MM.1S (cell line): Measurements from ENCODE around the gene IQUB.

Source experiments
- DNase-seq: peaks from one replicate; pipeline ENCODE4 v3.0.0-alpha.2; 2015
- H2AFZ ChIP-seq: fragments of 300-600 bp; sonication (generic); 2 replicates; pipeline ENCODE4 v1.6.0; 2016; ENCODE audit warnings: antibody characterized with exemption, low read length
- H3F3A ChIP-seq: fragments of 300-600 bp; sonication (generic); 2 replicates; pipeline ENCODE4 v1.6.1; 2016; ENCODE audit warnings: mild to moderate bottlenecking, antibody characterized with exemption, low read length, moderate library complexity, mixed read lengths; ENCODE audit not compliant: insufficient read depth
- H3K27ac ChIP-seq: fragments of 300-600 bp; sonication (generic); 2 replicates; pipeline ENCODE4 v1.5.1; 2016; ENCODE audit warnings: mild to moderate bottlenecking, low read length
- H3K27me3 ChIP-seq: fragments of 300-600 bp; sonication (generic); replicated peaks from 2 replicates; pipeline ENCODE4 v1.6.0; 2016; ENCODE audit warnings: low read length; ENCODE audit not compliant: insufficient read depth
- H3K36me3 ChIP-seq: fragments of 300-600 bp; sonication (generic); replicated peaks from 2 replicates; pipeline ENCODE4 v1.6.1; 2016; ENCODE audit warnings: mild to moderate bottlenecking, low read length, mixed read lengths; ENCODE audit not compliant: insufficient read depth
- H3K4me1 ChIP-seq: fragments of 300-600 bp; sonication (generic); 2 replicates; pipeline ENCODE4 v1.6.1; 2016; ENCODE audit warnings: low read length, mixed read lengths
- H3K4me2 ChIP-seq: fragments of 300-600 bp; sonication (generic); 2 replicates; pipeline ENCODE4 v1.6.0; 2016; ENCODE audit warnings: low read depth, low read length
- H3K4me3 ChIP-seq: fragments of 300-600 bp; sonication (generic); 2 replicates; pipeline ENCODE4 v1.5.1; 2016; ENCODE audit warnings: low read length, mixed read lengths
- H3K79me2 ChIP-seq: fragments of 300-600 bp; sonication (generic); 2 replicates; pipeline ENCODE4 v1.6.1; 2016; ENCODE audit warnings: mixed run types, low read length, mixed read lengths
- H3K9ac ChIP-seq: fragments of 300-600 bp; sonication (generic); 2 replicates; pipeline ENCODE4 v1.6.1; 2016; ENCODE audit warnings: low read length, mixed read lengths
- H3K9me2 ChIP-seq: fragments of 300-600 bp; sonication (generic); replicated peaks from 2 replicates; pipeline ENCODE4 v1.6.1; 2016; ENCODE audit warnings: mild to moderate bottlenecking, low read length, mixed read lengths; ENCODE audit not compliant: insufficient read depth
- H3K9me3 ChIP-seq: fragments of 300-600 bp; sonication (generic); replicated peaks from 2 replicates; pipeline ENCODE4 v1.6.1; 2016; ENCODE audit warnings: mild to moderate bottlenecking, low read length, mixed read lengths; ENCODE audit not compliant: insufficient read depth
- H4K20me1 ChIP-seq: fragments of 300-600 bp; sonication (generic); 2 replicates; pipeline ENCODE4 v1.6.1; 2016; ENCODE audit warnings: mild to moderate bottlenecking, low read length, moderate library complexity, mixed read lengths; ENCODE audit not compliant: insufficient read depth
- EZH2 ChIP-seq: fragments of 300-600 bp; sonication (generic); optimal IDR thresholded peaks from 2 replicates; pipeline ENCODE3; 2017; ENCODE audit warnings: low read depth, mild to moderate bottlenecking, antibody characterized with exemption, low read length, mixed read lengths
- EZH2phosphoT487 ChIP-seq: fragments of 300-600 bp; sonication (generic); IDR thresholded peaks from 2 replicates; pipeline ENCODE4 v1.6.1; 2018; ENCODE audit warnings: antibody characterized with exemption, low read length
- TF ChIP-seq, protein P1 (sequence below): fragments of 300-600 bp; sonication (generic); IDR thresholded peaks from 2 replicates; pipeline ENCODE4 v1.5.1; 2016; ENCODE audit warnings: antibody characterized with exemption, low read length, mixed read lengths

Gene IQUB

DNA sequence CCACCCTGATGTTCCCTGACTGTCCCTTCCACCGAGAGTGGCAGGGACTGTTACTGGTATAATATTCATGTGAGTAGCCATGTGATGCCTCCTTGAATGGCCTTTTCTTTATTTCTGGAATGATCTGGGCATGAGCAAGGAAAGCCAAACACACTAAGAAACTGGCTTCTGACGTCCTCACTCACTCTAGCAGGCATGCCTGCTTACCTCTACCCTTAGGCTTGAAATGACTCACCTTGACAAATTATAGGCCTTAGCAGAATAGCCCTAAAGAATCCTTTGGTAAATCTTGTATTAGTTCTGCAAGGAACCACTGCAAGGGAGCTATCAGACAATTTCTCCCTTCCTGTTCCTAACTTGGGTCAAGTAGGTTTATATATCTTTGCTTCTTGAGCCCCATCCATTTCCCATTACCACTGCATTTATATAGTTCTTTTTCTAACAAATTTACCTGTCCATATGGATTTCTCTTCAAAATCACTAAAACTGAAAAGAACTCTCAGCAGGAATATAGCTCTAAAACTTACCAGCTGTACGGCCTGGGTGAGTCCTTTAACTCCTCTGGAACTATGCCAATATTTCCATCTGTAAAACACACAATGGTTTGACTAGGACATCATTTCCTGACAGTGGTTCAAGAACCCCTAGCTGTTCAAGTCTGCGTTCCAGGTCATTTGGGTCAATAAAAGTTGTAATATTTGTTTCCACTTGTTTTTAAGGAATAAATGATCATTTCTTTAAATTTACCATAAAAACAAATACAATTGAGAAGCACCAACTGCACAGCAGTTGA, 36.2 kb upstream of the IQUB start:
- no peaks in the 10 kb centered on the region for H4K20me1 ChIP-seq
- no peaks in the 10 kb centered on the region for H3K27me3 ChIP-seq
- H3K36me3 ChIP-seq, result no peaks in the 10 kb centered on the region
- no peak overlapping the region for H3K9ac ChIP-seq
- DNase-seq, result no peak
- no peaks in the 10 kb centered on the region for H3F3A ChIP-seq
- no peak overlapping the region for H3K4me3 ChIP-seq
- no peak overlapping the region for H2AFZ ChIP-seq
- H3K27ac ChIP-seq, result no peak overlapping the region
- no peak overlapping the region for H3K4me2 ChIP-seq
- no peaks in the 10 kb centered on the region for H3K9me3 ChIP-seq
- H3K79me2 ChIP-seq, result no peaks in the 10 kb centered on the region
- no peaks in the 10 kb centered on the region for H3K9me2 ChIP-seq
- no peak for TF ChIP-seq EZH2
- TF ChIP-seq, protein P1, sequence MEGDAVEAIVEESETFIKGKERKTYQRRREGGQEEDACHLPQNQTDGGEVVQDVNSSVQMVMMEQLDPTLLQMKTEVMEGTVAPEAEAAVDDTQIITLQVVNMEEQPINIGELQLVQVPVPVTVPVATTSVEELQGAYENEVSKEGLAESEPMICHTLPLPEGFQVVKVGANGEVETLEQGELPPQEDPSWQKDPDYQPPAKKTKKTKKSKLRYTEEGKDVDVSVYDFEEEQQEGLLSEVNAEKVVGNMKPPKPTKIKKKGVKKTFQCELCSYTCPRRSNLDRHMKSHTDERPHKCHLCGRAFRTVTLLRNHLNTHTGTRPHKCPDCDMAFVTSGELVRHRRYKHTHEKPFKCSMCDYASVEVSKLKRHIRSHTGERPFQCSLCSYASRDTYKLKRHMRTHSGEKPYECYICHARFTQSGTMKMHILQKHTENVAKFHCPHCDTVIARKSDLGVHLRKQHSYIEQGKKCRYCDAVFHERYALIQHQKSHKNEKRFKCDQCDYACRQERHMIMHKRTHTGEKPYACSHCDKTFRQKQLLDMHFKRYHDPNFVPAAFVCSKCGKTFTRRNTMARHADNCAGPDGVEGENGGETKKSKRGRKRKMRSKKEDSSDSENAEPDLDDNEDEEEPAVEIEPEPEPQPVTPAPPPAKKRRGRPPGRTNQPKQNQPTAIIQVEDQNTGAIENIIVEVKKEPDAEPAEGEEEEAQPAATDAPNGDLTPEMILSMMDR, result no peak
- no peak for TF ChIP-seq EZH2phosphoT487
- no peaks in the 10 kb centered on the region for H3K4me1 ChIP-seq

DNA sequence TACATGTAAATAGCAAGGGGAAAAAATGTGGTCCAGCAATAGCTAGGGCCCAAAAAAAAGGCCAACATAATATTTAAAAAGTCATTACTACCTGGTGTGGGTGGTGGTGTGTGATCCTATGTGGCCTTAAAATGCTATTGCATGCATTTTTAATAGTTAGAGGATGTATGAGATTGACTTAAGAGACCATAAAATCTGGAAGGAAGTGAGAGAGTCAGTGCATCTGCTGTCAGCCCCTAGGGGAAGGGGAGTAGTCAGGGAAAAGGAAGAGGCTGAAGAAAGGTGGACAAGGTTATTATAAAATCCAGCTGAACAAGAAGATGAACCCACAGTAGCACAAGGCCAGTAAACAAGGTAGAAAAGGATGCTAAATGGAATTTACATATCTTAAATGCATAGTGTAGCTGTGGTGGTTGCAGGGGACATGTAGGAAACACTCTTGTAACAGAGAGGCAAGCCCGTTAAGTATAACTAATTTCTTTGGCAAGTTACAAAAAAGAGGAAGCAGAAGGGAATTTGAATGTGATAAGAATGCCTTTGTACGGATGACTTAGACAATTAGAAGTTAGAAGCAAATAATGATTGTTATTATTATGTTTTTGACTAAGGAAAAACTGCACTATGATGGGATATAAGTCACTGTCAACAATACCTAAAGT, 35.1 kb upstream of the IQUB start:
- DNase-seq, result no peak
- H2AFZ ChIP-seq, result no peak overlapping the region
- H4K20me1 ChIP-seq, result no peaks in the 10 kb centered on the region
- H3K9me2 ChIP-seq, result no peaks in the 10 kb centered on the region
- H3K36me3 ChIP-seq, result no peaks in the 10 kb centered on the region
- H3F3A ChIP-seq, result no peaks in the 10 kb centered on the region
- H3K27ac ChIP-seq, result no peak overlapping the region
- no peak overlapping the region for H3K4me3 ChIP-seq
- no peak overlapping the region for H3K4me2 ChIP-seq
- no peaks in the 10 kb centered on the region for H3K27me3 ChIP-seq
- H3K9me3 ChIP-seq, result no peaks in the 10 kb centered on the region
- no peak overlapping the region for H3K9ac ChIP-seq
- TF ChIP-seq, protein P1, result no peak
- TF ChIP-seq EZH2, result no peak
- no peaks in the 10 kb centered on the region for H3K79me2 ChIP-seq
- H3K4me1 ChIP-seq, result no peaks in the 10 kb centered on the region

DNA sequence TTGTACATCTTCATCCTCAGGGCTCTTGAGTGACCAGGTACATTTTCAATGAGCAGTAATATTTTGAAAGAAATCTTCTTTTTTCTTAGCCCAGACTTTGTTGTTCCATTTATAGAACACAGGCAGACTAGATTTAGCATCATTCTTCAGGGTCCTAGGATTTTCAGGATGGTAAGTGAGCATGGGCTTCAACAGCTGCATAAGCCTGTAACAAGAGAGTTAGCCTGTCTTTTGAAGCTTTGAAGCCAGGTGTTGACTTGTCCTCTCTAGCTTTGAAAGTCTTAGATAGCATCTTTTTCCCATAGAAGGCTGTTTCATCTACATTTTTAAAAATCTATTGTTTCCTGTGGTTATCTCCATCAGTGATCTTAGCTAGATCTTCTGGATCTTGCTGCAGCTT, 27.7 kb upstream of the IQUB start:
- DNase-seq, result no peak
- no peak overlapping the region for H3K9ac ChIP-seq
- H3K27ac ChIP-seq, result no peak overlapping the region
- H3K79me2 ChIP-seq, result peaks cover 4% of the 10 kb centered on the region
- no peak overlapping the region for H3K4me2 ChIP-seq
- H3K27me3 ChIP-seq, result no peaks in the 10 kb centered on the region
- H2AFZ ChIP-seq, result no peak overlapping the region
- no peaks in the 10 kb centered on the region for H3K9me2 ChIP-seq
- no peak overlapping the region for H3K4me3 ChIP-seq
- H3K9me3 ChIP-seq, result no peaks in the 10 kb centered on the region
- no peaks in the 10 kb centered on the region for H3K36me3 ChIP-seq
- H3K4me1 ChIP-seq, result no peaks in the 10 kb centered on the region
- no peaks in the 10 kb centered on the region for H4K20me1 ChIP-seq
- no peak for TF ChIP-seq EZH2
- TF ChIP-seq EZH2phosphoT487, result no peak
- H3F3A ChIP-seq, result no peaks in the 10 kb centered on the region
